ENCODE data around the gene TREML4. TPM values are rescaled to one million over a fixed set of nuclear protein-coding genes. Genes with fewer than 3 reads are reported as not detected.

Gene TREML4
- total RNA-seq, 1 experiment from 2014 or later: not detected

GRCh38 chr6:41190791-41191190 lies 37.4 kb upstream of the TREML4 start:
- H3K36me3 ChIP-seq (ENCODE audit: control insufficient read depth in 1 of 2, insufficient read depth in 2 of 2, low read length in 2 of 2): no peaks in the 10 kb centered on the region
- no peak overlapping the region for H3K9ac ChIP-seq (ENCODE audit: low read length)
- DNase-seq (ENCODE audit: low read depth, low spot score): no peak
- no peak; the same call in 1 of the 2 replicates for ATAC-seq
- peaks cover 3 to 8% of the 10 kb centered on the region in 2 experiments; a peak in 2 of 4 replicates for H3K9me3 ChIP-seq (ENCODE audit: control insufficient read depth in 1 of 2, insufficient read depth in 1 of 2, low read depth in 1 of 2, low read length in 2 of 2)
- H2AFZ ChIP-seq (ENCODE audit: low read depth, low read length, poor library complexity, severe bottlenecking): no peak overlapping the region
- no peak for TF ChIP-seq RAD21 (IDR thresholded peaks at IDR 0.05; ENCODE audit: low read depth)
- peak in 1 of 3 experiments; percentile 16; a peak in 1 of 6 replicates for TF ChIP-seq CTCF (IDR thresholded peaks at IDR 0.05 in 2 of 3, conservative IDR thresholded peaks at IDR 0.05 in 1 of 3; ENCODE audit: borderline replicate concordance in 1 of 3, insufficient read depth in 1 of 3, low read depth in 2 of 3, low read length in 2 of 3)
- ChIA-PET CTCF (interaction anchor here (2.3 kb wide), 1 partner anchor 8 kb away, joined by 14 read pairs; no protein-coding TSS in a partner anchor), POLR2A (no interaction called here), RAD21 (ENCODE audit: low non-redundant PET in 1 of 2, low total read pairs in 2 of 2, uncharacterized antibody in 2 of 2, unreplicated experiment in 2 of 2) (no interaction called here)
- H3K4me2 ChIP-seq (ENCODE audit: low read length): no peak overlapping the region
- H4K20me1 ChIP-seq (ENCODE audit: insufficient read depth): no peaks in the 10 kb centered on the region
- intact Hi-C loops (cut with micrococcal nuclease): no loop called here
- no TSS peak for BruUV-seq (replicated peaks)
- H3K27ac ChIP-seq (ENCODE audit: low read depth, low read length): no peak overlapping the region
- H3K79me2 ChIP-seq (ENCODE audit: insufficient read depth, low read length): no peaks in the 10 kb centered on the region
- H3K4me3 ChIP-seq (replicated peaks in 1 of 2; ENCODE audit: low read depth in 1 of 2, low read length in 2 of 2): no peak overlapping the region
- H3K9me2 ChIP-seq (ENCODE audit: insufficient read depth): no peaks in the 10 kb centered on the region
- peaks cover 19% of the 10 kb centered on the region for H3K27me3 ChIP-seq (ENCODE audit: insufficient read depth, low read length)
- no peaks in the 10 kb centered on the region for H3K4me1 ChIP-seq (ENCODE audit: control insufficient read depth in 1 of 2, insufficient read depth in 2 of 2, low read length in 2 of 2)

DNA sequence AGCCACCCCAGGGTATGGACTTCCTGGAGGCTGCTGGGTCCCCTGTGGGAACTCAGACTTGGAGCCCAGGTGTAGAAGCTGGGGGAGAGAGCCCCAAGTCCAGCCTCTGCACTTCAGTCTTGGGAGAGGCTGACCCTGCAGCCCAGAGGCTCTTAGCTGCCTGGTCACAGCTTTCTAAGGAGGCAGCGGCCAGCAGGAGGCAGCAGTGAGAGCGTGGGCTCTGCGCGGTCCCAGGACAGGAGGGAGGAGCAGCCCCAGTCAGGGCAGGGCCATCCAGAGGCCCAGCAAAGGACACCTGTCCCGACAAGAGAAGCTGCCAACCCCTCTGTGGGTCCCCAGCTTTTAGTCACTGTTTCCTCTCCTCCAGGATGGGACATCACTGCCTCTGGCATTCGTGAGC lies 36.6 kb upstream of the TREML4 start:
- Histone ChIP-seq H3K9ac (ENCODE audit: low read length) (no peak overlapping the region), H3K27ac (ENCODE audit: low read depth, low read length) (no peak overlapping the region), H3K9me2 (ENCODE audit: insufficient read depth) (no peaks in the 10 kb centered on the region), H3K4me2 (ENCODE audit: low read length) (no peak overlapping the region), H3K9me3 (ENCODE audit: control insufficient read depth in 1 of 2, insufficient read depth in 1 of 2, low read depth in 1 of 2, low read length in 2 of 2) (peaks cover 3 to 8% of the 10 kb centered on the region in 2 experiments; a peak in 2 of 4 replicates), H4K20me1 (ENCODE audit: insufficient read depth) (no peaks in the 10 kb centered on the region), H3K4me1 (ENCODE audit: control insufficient read depth in 1 of 2, insufficient read depth in 2 of 2, low read length in 2 of 2) (no peaks in the 10 kb centered on the region), H3K4me3 (replicated peaks in 1 of 2; ENCODE audit: low read depth in 1 of 2, low read length in 2 of 2) (no peak overlapping the region), H3K36me3 (ENCODE audit: control insufficient read depth in 1 of 2, insufficient read depth in 2 of 2, low read length in 2 of 2) (no peaks in the 10 kb centered on the region), H3K79me2 (ENCODE audit: insufficient read depth, low read length) (no peaks in the 10 kb centered on the region), H3K27me3 (ENCODE audit: insufficient read depth, low read length) (peaks cover 27% of the 10 kb centered on the region), H2AFZ (ENCODE audit: low read depth, low read length, poor library complexity, severe bottlenecking) (no peak overlapping the region)
- ATAC-seq: peak; percentile 96
- TF ChIP-seq CTCF (IDR thresholded peaks at IDR 0.05 in 2 of 3, conservative IDR thresholded peaks at IDR 0.05 in 1 of 3; ENCODE audit: borderline replicate concordance in 1 of 3, insufficient read depth in 1 of 3, low read depth in 2 of 3, low read length in 2 of 3): peak; percentile 40 to 77 (median 69); a peak in 5 of 6 replicates
- TF ChIP-seq RAD21 (IDR thresholded peaks at IDR 0.05; ENCODE audit: low read depth): peak; percentile 28; the same call in 1 of the 2 replicates
- TF ChIP-seq CBX3 (IDR thresholded peaks at IDR 0.05; ENCODE audit: low read depth): no peak
- ChIA-PET CTCF (interaction anchor here (1.0 to 2.3 kb wide), 4 partner anchors 9 to 143 kb away, joined by 4 to 14 read pairs (median 4); partner anchors contain the start of gene TREML2), POLR2A (no interaction called here), RAD21 (ENCODE audit: low non-redundant PET in 1 of 2, low total read pairs in 2 of 2, uncharacterized antibody in 2 of 2, unreplicated experiment in 2 of 2) (interaction anchor here in 1 of 2 experiments (1.0 kb wide), 1 partner anchor 127 kb away, joined by 3 read pairs; no protein-coding TSS in a partner anchor)
- peak; percentile 12 for DNase-seq (ENCODE audit: low read depth, low spot score)
- intact Hi-C loops (cut with micrococcal nuclease): no loop called here
- no TSS peak for BruUV-seq (replicated peaks)
